Cardiac fibroblast (primary cell): ENCODE results near the gene F8.
A peak's percentile ranks its signal among the peaks of the same experiment; 100 is the strongest.

Source experiments
- DNase-seq, 2 donors: peaks; one replicate each; pipeline versions ENCODE4 v3.0.0 to v3.0.0-alpha.2; 2010; ENCODE audit warnings: low read depth in 2 of 2
- H3K4me3 ChIP-seq, 2 donors: replicated peaks in 1 of 2; 1 replicate in 1 of 2; 2 replicates in 1 of 2; pipeline ENCODE4 v1.5.1; 2011; ENCODE audit warnings: low read depth in 2 of 2, low read length in 2 of 2, mild to moderate bottlenecking in 2 of 2, moderate library complexity in 1 of 2
- CTCF ChIP-seq: IDR thresholded peaks from one replicate; pipeline ENCODE4 v1.5.1; 2011; ENCODE audit warnings: low read depth, mild to moderate bottlenecking, low read length, inconsistent platforms

The F8 gene

DNA sequence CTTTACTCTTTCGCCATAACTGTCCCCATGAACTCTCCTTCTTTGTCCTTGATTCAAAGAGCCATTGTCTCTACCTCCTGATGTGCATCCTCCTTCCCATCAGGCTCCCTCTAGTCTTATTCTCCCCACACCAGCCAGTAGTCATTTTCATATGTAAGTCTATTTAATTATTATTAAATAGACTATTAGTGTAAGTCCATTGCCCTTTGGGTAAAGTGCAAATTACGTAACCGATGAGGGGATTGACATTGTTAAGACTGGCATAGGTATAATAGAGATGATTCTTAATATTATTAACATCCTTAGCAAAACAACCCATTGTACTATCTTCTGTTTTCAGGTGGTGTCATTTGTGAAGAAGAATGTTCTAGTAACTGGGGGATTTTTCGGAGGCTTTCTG lies 31.7 kb upstream of the F8 start:
- no peak overlapping the region for H3K4me3 ChIP-seq
- DNase-seq, result no peak
- no peak for TF ChIP-seq CTCF

DNA sequence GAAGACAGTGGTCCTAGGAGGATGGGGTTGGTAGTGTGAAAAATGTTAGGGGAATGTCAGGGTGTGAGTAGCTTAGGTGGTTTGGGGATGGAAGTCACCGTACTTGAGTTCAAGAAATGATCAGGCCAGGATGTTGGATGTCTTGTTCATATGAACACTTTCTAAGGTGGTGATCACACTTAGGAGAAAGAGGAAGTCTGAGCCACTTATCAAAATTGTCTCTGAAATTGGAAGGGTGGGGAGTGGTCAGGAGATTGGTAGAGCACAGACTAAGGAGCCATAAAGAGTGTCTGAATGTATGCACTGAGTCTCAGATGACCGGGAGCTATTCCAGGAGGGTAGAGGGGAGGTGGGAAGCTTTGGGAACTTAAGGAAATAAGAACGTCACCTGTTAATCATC lies 31.1 kb upstream of the F8 start:
- no peak overlapping the region for H3K4me3 ChIP-seq
- TF ChIP-seq CTCF, result no peak
- DNase-seq, result no peak

- DNase-seq, result no peak
- H3K4me3 ChIP-seq, result no peak overlapping the region
- TF ChIP-seq CTCF, result no peak
Measured at GRCh38 chrX:155052738-155053498, 30.4 kb upstream of the F8 start.

DNA sequence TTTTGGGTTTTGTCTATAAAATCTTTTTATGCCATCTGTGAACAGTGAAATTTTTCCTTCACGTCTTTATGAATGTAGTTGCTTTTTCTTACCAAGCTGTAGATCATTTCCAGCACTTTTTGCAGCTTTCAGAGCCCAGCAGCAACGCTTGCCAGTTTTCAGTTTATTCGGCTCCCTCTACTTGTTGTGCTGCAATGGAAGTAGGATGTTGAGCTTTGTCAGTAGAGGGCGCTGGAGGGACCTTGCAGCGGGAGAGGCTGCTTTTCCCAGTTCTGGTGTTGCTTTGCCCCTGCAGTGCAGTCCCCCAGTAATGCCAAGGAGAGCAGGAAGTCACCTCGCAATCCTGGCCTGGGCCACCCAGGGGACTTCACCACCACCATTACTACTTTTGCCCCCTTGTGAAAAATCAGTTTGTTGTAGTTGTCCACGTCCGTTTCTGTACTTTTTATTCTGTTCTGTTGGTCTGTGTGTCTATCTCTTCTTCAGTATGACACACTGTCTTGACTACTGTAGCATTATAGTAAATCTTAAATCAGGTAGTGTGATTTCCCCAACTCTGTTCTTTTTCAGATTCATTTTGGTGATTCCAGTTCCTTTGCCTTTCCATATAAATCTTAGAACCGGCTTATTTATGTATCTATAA lies 26.6 kb upstream of the F8 start:
- peak; percentile 78 for TF ChIP-seq CTCF
- no peak overlapping the region for H3K4me3 ChIP-seq
- DNase-seq, result peak; percentile 68 to 73

DNA sequence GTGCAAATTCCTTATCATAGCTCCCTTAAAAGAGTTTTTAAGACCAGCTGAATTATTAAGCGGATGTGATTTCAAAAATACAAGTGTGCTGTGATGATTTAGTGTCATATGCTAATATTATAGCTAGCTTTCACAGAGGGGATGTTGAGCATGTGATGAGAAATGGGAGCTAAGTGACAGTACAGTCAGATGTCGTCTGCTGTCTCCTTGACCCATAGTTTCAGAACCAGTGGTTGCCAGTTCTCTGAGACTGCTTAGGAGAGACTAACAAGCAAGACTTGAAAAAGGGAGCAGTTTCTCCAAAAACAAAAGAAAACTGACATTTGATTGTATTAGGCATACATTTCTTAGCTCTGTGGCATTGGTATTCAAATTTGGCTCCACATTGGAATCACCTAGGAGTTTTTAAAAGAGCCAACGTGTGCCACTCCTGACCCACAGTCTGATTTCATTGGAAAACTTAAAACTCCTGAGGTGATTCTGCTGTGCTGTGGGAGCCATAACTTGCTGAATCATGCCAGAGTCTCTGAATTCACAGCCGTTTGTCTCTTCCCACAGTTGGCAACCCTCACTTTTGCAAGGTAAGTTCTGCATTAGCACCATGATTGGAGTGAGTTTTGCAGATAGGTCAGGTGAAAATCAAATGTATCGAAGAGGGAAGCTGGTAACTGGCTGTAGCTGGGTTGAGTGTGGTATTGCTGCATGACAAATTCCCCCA lies 24.4 kb upstream of the F8 start:
- no peak for TF ChIP-seq CTCF
- DNase-seq, result no peak
- no peak overlapping the region for H3K4me3 ChIP-seq

GRCh38 chrX:155046129-155046810 lies 23.7 kb upstream of the F8 start:
- TF ChIP-seq CTCF, result no peak
- H3K4me3 ChIP-seq, result no peak overlapping the region
- DNase-seq, result no peak
